NCI-H2107 (cell line): Measurements from ENCODE around the gene HCST.
"Not testable (repeated sequence)": the region's sequence is repeated elsewhere in the genome, so short reads cannot be mapped to it uniquely, and the experiment has no call there.

Source experiments
- DNase-seq: peaks from one replicate; lab custom pipeline; 2025; lab: John Stamatoyannopoulos, UW

The HCST gene

GRCh38 chr19:35879770-35880317 is 22.5 kb upstream of the HCST start:
- DNase-seq, result no peak

GRCh38 chr19:35882114-35882832 is 20.1 kb upstream of the HCST start:
- peak; percentile 22 for DNase-seq

GRCh38 chr19:35883882-35884281 is 18.4 kb upstream of the HCST start:
- DNase-seq, result no peak

- no peak for DNase-seq
Measured at GRCh38 chr19:35885225-35885738, 17.0 kb upstream of the HCST start.

- no peak for DNase-seq
Measured at GRCh38 chr19:35885904-35886303, 16.4 kb upstream of the HCST start.

GRCh38 chr19:35887197-35887596 is 15.1 kb upstream of the HCST start:
- DNase-seq, result no peak

GRCh38 chr19:35888398-35888797 is 13.9 kb upstream of the HCST start:
- DNase-seq, result no peak

- DNase-seq, result no peak
Measured at GRCh38 chr19:35889370-35890112, 12.8 kb upstream of the HCST start.

- no peak for DNase-seq
Measured at GRCh38 chr19:35890113-35890650, 12.1 kb upstream of the HCST start.

GRCh38 chr19:35891819-35892218 is 10.5 kb upstream of the HCST start:
- not testable (repeated sequence) for DNase-seq

- no peak for DNase-seq
Measured at GRCh38 chr19:35894342-35894741, 8.0 kb upstream of the HCST start.

GRCh38 chr19:35895911-35896642 is 6.3 kb upstream of the HCST start:
- no peak for DNase-seq

- no peak for DNase-seq
Measured at GRCh38 chr19:35896643-35897040, 5.7 kb upstream of the HCST start.

GRCh38 chr19:35897706-35898451 is 4.5 kb upstream of the HCST start:
- DNase-seq, result no peak

GRCh38 chr19:35898499-35898809 is 3.9 kb upstream of the HCST start:
- no peak for DNase-seq

- peak; percentile 54 for DNase-seq
Measured at GRCh38 chr19:35899547-35900214, 2.6 kb upstream of the HCST start.

- no peak for DNase-seq
Measured at GRCh38 chr19:35901055-35901644, 1.2 kb upstream of the HCST start.

- DNase-seq, result no peak
Measured at GRCh38 chr19:35902870-35903475, 644 bp downstream of the HCST start.

GRCh38 chr19:35903550-35904179 is 1.3 kb downstream of the HCST start:
- peak; percentile 37 for DNase-seq
